HG03520 (cell line): ENCODE results near the gene WNK2.

Experiments
- ATAC-seq: cut with Tn5 transposase; IDR thresholded peaks from one replicate; pipeline ENCODE4 v1.9.1; 2021; ENCODE audit warnings: mild to moderate bottlenecking, moderate library complexity; ENCODE audit not compliant: unreplicated experiment

Gene WNK2

GRCh38 chr9:93184432-93185265 is 710 bp downstream of the WNK2 start:
- no peak for ATAC-seq

- no peak for ATAC-seq
Measured at GRCh38 chr9:93185266-93186214, 1.6 kb downstream of the WNK2 start.

GRCh38 chr9:93186215-93186945 is 2.4 kb downstream of the WNK2 start:
- no peak for ATAC-seq

GRCh38 chr9:93187047-93187446 is 3.1 kb downstream of the WNK2 start:
- no peak for ATAC-seq

GRCh38 chr9:93187574-93187973 is 3.6 kb downstream of the WNK2 start:
- ATAC-seq: no peak

- no peak for ATAC-seq
Measured at GRCh38 chr9:93188426-93189368, 4.8 kb downstream of the WNK2 start.

GRCh38 chr9:93189369-93190132 is 5.6 kb downstream of the WNK2 start:
- ATAC-seq: no peak

GRCh38 chr9:93190133-93190525 is 6.2 kb downstream of the WNK2 start:
- ATAC-seq: no peak

GRCh38 chr9:93190656-93191353 is 6.9 kb downstream of the WNK2 start:
- no peak for ATAC-seq

GRCh38 chr9:93191354-93191660 is 7.4 kb downstream of the WNK2 start:
- ATAC-seq: no peak

- no peak for ATAC-seq
Measured at GRCh38 chr9:93192721-93193387, 8.9 kb downstream of the WNK2 start.

- no peak for ATAC-seq
Measured at GRCh38 chr9:93193388-93194220, 9.7 kb downstream of the WNK2 start.

GRCh38 chr9:93194221-93194625 is 10.3 kb downstream of the WNK2 start:
- ATAC-seq: no peak

GRCh38 chr9:93194641-93195040 is 10.7 kb downstream of the WNK2 start:
- no peak for ATAC-seq

- no peak for ATAC-seq
Measured at GRCh38 chr9:93196096-93197055, 12.4 kb downstream of the WNK2 start.

- no peak for ATAC-seq
Measured at GRCh38 chr9:93197670-93198069, 13.7 kb downstream of the WNK2 start.
